Eye (tissue), 1 donor: ENCODE measurements around the gene DGLUCY.
"Not testable (repeated sequence)": the region's sequence is repeated elsewhere in the genome, so short reads cannot be mapped to it uniquely, and the experiment has no call there.

Experiments used
- DNase-seq: peaks from one replicate; pipeline ENCODE4 v3.0.0-alpha.2; 2015

Gene DGLUCY

DNA sequence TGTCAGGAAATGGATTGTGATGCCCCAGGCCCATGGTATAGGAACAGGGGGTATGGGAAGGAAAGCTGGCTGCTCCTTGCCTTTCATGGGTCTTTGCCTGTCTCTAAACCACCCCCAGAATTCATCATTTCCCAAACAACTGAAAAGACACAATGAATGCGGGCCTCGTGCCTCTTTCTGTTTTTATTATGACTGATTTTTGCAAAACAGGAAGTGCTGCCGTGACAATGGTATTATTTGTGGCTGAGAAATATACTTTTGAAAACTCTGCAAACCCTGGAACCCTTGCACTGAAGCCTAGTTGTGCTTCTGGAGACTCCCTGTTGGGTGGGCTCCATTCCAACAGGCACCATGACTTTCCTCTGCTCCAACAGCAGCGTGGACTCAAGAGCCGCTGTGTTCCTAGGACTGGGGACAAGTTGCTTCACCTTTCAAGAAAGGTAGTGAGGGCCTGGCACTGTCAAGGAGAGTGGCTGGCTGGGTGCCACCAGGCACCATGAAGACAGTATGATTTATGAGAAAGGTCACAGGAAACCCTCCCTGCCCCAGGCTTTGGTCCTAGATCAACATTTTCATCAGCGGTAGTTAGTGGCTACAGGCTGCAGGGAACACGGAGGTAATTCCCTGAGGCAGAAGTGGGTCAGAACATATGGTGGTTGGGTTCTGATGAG, 4.8 kb upstream of the DGLUCY start:
- DNase-seq: no peak

DNA sequence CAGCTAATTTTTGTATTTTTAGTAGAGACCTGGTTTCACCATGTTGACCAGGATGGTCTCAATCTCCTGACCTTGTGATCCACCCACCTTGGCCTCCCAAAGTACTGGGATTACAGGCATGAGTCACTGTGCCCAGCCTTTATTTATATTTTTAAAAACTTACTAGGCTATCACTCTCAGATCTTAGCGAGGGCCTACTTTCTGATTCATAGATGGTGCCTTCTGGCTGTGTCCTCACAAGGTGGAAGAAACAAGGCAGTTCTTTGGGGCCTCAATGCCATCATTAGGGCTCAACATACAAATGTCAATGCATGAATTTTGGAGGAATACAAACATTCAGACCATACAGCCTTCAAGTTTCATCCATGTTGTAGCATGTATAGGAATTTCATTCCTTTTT, 2.4 kb upstream of the DGLUCY start:
- no peak for DNase-seq

DNA sequence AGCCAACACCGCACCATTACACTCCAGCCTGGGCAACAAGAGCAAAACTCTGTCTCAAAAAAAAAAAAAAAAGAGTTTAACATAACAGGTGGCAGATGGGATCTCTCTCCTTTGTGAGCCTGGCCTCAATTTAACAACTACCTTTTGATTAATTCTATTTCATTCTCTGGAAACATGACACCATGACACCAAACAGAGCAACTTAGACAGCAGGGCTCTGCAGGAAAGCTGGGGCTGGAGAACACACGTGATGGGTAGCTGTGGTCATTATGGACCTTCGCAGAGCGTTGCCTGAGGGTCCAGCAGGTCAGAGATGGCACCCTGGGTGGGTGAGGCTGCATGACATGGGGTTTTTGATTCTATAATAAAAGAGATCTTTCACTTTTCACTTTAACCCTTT, 1.7 kb upstream of the DGLUCY start:
- no peak for DNase-seq

DNA sequence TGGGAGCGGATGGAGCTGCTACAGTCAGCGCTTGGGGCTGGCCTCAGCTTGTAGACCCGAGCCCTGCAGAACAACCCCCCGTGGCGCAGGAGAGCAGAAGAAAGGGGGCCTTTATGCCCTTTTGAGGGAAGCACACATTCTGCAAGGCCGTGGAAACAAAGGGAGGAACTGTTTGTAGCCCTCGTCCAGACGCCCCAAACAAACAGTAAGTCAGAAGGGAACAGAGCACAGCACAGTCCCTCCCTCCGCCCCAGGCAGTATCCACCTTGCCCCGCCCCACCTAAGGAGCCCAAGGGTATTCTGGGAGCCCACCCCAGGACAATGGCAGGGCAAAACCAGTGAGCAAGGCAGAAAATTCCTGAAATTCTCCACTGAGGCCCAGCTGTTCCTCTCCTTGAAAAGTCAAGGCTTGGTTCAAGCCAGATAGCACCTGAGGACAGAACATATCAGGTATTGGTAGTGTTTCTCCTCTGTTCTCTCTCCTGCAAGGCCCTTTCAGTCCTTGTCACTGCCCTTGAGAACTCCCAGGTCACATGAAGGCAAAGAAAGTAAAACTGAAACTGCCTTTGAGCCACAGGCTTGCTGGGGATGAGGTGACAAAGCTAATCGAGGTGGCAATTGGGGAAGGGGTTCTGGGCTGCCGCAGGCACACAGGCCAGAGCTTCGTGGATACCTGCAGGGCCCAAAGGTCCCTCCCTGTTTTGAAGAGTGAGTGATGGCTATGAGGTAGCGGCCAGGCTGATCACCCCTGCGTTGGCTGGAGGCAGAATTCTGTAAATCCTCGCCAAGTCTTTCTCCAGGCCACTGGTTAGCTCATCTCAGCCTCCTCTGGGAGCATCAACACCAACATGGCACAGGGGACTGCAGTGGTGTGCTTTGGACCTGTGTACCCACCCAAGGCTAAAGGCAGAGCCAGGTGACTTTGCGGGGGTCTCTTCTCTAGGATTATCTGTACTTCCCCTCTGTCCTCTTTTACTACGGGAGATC, 499 bp downstream of the DGLUCY start:
- DNase-seq: peak; percentile 94

DNA sequence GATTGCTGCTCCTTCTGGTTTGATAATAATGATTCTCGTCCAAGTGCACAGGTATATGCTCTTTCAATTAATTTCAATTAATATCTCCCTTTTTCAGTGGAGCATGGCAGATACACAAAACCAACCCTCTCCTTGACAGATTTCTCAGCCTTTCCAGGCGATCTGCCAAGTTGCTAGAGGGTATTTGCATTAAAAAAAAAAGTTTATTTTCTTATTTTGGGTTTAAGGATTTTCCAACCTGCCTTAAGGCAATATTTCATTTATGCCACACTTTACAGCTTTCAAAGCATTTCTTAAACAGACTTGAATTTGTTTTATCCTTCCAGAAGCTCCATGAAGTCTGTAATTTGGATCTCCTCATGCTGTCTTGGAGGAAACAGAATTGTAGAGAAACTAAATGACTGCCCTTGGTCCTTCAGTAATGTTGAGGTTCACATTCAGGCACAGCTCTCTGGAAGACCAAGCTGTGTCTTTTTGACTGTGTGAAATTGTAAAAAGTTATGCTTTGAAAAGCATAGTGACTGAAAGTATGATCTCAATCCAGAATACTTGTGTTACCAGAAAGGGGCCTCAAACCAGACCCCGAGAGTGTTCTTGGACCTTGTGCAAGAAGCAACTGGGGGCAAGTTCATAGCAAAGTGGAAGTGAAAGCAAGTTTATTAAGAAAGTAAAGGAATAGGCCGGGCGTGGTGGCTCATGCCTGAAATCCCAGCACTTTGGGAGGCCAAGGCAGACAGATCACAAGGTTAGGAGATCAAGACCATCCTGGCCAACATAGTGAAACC, 2.3 kb downstream of the DGLUCY start:
- peak; percentile 60 for DNase-seq

DNA sequence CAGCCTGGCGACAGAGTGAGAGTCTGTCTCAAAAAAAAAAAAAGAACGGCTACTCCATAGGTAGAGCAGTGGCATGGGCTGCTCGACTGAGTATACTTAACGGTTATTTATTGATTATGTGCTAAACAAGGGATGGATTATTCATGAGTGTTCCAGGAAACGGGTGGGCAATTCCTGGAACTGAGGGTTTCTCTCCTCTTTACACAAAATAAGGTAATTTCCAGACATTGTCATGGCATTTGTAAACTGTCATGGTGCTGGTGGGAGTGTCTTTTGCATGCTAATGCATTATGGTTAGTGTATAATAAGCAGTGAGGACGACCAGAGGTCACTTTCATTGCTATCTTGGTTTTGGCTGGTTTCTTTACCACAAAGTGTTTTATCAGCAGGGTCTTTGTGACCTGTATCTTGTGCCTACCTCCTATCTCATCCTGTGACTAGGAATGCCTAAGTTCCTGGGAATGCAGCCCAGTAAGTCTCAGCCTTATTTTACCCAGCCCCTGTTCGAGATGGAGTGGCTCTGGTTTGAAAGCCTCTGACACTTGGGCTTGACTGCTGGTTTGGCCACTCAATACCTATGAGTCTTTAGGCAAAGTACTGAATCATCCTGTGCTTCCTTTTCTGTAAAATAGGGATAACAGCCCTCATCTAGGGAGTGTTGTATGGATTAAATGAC, 3.2 kb downstream of the DGLUCY start:
- no peak for DNase-seq

DNA sequence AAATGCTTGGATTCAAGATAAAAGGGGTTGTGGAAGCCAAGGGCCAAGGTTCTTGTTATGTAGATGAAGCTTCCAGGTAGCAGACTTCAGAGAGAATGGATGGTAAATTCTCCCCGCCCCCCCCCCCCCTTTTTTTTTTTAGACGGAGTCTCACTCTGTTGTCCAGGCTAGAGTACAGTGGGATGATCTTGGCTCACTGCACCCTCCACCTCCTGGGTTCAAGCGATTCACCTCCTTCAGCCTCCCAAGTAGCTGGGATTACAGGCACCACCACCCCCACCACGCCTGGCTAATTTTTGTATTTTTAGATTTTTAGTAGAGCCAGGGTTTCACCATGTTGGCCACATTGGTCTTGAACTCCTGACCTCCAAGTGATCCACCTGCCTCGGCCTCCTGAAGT, 4.1 kb downstream of the DGLUCY start:
- DNase-seq: no peak

DNA sequence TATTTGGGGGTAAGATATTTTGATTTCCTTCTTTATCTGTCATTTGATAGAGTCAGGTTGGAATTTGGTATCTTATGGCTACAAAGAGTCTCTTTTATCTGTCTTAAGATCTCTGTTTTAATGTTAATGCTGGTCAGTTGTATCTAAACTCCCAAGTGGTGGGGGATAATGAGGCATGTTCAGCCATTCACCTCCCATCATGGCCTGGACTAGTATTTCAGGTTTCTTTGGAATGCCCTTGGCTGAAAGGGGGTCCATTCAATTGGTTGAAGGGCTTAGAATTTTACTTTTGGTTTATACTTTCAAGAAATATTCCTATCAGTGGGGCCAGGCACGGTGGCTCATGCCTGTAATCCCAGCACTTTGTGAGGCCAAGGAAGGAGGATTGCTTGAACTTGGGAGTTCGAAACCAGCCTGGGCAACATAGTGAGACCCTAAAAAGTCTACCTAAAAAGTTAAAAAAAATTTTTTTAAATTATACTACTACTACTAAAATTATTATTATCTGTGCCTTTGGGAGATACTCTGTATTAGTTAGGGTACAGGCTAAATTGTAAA, 4.7 kb downstream of the DGLUCY start:
- DNase-seq: no peak

DNA sequence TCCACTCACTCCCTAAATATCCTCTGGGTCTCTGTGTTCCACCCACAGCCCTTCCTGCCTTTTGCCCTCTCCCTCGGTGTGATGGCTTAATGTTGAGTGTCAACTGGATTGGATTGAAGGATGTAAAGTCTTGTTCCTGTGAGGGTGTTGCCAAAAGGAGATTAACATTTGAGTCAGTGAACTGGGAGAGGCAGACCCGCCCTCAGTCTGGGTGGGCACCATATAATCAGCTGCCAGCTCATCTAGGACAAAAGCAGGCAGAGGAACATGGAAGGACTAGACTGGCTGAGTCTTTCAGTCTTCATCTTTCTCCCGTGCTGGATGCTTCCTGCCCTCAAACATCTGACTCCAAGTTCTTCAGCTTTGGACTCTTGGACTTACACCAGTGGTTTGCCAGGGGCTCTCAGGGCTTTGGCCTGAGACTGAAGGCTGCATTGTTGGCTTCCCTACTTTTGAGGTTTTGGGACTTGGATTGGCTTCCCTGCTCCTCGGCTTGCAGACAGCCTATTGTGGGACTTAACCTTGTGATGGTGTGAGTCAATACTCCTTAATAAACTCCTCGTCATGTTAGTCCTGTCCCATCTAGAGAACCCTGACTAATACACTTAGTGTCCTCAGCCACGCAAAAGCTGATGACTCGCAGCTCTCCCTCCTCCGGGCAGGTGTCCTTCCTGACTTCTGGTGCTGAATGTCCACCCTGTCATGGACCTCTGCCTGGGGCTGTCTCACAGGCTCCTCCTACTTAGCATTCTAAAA, 5.9 kb downstream of the DGLUCY start:
- no peak for DNase-seq

DNA sequence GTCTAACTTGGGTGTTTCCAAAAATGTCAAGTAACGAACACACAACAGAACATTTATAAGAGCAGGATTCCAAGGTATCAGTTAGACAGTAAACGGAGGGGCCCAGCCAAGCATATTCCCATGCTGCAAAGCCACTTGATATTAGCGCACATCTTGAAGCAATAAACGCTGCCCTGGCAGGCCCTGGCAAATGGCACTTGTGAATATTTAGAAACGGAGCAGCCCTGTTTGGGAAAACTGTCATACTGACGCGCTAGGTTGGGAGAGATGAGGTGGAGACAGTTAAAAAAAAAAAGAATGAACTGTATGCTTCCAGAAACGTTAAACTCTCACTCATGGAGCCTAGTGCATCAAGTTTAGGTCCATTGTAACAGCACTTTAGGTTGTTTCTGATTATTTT, 9.3 kb downstream of the DGLUCY start:
- no peak for DNase-seq

DNA sequence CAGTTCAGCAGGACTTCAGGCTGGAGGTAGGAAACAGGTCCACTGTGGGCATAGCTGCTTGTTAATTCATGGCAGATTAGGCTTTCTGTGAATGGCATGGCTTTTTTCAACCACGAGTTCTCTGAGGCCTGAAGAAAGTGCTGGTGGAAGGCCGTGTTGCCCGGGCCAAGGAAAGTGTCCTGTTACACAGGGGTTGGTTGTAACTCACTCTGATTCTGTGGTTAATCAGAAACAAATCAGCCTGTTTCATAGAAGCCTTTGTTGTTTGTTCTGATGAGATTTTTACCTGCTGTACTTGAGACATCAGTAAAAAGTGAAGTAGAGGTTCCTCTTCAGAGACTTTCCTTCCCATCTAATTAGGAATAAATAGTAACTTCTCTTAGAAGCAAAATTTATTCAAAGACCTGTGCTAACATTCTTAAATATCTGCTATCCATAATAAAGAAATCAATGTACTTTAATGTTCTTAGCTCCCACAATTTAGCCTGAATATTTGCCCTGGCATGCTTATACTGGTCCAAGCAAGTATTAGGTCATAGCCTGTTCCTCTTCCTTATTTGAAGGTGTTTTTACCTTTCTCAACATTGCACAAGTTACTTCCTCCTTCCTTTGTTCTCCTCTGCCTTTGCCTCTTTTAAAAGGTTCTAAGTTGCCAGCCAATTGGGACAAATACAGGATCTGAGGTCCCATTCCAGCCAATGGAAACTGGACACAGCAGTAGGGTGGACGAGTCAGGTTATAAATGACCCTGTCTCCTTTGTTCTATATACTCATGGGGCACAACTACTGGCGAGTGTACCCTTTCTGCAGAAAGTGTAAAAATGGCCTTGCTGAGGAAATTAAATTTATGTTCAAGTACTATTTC, 10.8 kb downstream of the DGLUCY start:
- DNase-seq: not testable (repeated sequence)

DNA sequence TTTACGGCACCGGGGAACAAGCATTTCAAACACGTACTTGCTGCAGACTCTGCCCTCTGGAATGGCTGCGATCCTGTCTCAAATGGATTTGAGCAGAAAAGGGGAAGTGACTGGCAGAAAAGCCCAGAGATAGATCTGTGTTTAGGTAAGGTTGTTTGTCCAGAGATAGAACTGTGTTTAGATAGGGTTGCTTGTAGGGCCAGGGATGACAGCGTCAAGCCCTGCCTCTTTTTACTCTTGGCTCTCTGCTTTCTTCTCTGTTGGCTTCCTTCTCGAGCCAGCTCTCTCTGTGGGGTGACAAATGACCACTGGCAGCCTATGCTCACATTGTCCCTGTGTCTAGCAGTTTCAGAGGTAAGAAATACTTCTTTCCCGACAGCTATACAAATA, 11.4 kb downstream of the DGLUCY start:
- DNase-seq: no peak

DNA sequence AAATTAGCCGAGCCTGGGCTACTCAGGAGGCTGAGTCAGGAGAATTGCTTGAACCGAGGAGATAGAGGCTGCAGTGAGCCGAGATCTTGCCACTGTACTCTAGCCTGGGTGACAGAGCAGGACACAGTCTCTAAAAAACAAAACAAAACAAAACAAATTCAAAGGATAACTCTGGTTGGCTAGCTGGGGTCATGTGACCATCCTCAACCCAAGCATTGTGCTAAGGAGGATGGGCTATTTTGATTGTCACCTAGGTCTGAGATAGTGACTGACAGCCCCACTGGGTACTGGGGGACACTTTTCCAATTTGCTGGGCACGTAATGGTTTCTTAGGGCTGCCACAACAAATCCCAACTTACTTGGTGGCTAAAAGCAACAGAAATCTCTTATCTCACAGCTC, 11.9 kb downstream of the DGLUCY start:
- no peak for DNase-seq

DNA sequence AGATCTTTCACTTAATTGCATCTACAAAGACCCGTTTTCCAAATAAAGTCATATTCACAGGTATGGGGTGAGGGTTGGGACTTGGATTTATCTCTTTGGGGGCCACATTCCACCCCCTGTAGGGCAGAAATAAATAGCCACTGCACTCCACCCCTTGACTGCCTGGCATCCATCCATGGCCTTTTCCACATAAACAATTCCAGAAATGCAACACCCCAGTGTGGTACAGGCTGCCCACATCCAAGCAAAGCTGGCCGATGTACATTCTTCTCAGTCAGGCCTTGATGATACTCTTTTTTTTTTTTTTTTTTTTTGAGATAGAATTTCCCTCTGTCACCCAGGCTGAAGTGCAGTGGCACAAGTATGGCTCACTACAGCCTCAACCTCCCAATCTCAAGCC, 12.9 kb downstream of the DGLUCY start:
- no peak for DNase-seq

DNA sequence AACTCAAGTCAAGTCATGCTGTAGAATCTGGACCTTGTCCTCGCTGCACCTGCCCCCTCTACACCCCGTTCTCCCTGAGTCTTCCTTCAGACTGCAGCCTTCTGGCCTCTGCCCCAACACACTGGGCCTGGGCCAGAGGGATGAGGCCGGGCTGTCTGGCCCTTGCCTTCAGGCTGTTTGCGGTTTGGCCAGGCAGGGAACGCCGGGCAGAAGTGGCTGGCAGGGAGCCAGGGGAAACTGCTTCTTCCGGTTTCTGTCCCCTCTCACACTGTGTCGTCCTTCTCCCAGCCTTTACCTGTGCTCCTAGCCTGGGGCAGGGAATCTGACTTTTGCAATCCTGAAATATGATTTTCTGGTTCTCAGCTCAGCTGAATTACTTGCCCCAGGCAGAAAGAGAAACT, 13.5 kb downstream of the DGLUCY start:
- DNase-seq: no peak

DNA sequence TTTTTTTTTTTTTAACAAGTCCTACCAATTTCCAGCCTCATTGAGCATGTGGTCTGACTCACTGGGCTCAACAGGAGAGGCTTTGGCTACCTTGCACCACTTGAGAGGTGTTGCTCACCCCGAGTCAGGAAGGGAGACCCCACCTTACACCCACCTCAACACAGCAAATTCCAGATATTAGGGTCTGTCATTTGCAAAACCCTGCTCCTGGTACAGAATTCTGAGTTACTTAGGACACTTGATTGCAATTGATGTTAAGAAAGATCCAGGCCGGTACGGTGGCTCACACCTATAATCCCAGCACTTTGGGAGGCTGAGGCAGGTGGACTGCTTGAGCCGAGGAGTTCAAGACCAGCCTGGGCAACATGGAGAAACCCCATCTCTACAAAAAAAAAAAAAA, 14.1 kb downstream of the DGLUCY start:
- DNase-seq: no peak

DNA sequence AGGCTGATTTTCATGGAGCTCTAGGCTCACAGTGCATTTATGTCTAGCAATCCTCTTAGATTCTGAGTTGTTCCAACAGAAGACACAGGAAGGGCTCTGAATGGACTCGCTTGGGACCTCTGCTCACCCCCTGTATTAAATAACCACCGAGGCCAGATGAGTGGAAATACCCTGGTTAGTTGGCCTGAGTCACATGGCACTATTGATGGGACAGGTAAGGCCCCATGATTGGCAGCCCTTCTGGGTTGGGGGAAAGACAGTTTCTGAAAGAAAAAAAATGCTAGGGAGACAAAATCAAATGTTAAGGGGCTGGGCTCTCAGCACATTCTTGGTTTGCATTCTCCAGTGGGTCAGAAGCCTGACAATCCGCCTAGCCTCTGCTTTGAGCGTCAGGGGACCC, 14.8 kb downstream of the DGLUCY start:
- DNase-seq: no peak

DNA sequence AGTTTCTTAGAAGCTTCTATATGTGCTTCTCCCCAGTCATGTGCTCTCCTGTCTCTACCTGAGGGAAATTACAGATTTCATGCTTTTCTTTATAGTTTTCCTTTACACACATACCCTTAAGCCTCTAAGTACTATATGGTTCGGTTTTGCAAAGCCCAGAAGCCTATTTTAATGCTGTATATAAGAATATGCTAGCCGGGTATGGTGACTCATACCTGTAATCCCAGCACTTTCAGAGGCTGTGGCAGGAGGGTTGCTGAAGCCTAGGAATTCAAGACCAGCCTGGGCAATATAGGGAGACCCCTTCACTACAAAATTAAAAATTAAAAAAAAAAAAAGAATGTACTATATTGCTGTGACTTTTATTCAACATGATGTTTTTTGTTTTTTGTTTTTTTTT, 15.4 kb downstream of the DGLUCY start:
- DNase-seq: no peak

DNA sequence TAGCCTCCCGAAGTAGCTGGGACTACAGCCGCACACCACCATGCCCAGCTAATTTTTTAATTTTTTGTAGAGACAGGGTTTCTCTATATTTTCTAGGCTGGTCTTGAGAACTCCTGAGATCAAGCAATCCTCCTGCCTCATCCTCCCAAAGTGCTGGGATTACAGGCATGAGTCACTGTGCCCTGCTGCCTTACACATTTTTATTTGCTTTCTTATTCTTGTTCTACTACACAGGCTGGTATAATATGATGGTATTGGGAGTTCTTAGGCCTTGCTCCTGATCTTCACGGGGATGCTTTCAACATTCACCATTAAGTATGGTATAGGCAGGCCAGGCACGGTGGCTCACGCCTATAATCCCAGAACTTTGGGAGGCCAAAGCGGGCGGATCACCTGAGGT, 21.2 kb downstream of the DGLUCY start:
- no peak for DNase-seq

DNA sequence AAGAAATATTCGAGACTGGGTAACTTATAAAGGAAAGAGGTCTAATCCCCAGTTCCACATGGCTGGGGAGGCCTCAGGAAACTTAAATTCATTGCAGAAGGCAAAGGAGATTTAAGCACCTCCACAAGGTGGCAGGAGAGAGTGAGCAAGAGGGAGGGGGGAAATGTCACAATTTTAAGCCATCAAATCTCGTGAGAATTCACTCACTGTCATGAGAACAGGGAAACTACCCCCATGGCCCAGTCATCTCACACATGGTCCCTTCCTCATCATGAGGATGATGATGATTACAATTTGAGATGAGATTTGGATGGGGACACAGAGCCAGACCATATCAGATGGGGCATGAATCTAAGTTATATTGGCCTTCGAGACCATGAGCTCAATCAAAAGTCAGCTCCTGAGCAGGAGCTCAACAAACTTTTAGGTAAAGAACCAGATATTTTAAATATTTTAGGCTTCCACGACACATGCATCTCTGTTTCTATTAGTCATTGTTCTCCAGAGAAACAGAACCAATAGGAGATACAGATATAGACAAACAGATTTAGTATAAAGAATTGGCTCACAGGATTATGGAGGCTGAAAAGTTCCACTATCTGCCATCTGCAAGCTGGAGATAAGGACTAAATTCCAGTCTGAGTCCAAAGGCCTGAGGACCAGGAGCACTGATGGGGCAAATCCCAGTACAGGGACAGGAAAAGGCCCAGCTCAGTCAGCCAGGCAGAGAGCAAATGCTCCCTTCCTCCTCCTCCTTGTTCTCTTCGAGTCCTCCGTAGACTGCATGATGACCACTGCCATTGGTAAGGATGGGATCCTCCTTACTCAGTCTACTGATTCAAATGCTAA, 24.9 kb downstream of the DGLUCY start:
- DNase-seq: no peak
